Measurements from ENCODE around the gene PMM2. TPM values are rescaled to one million over a fixed set of nuclear protein-coding genes. Genes with fewer than 3 reads are reported as not detected.

The PMM2 gene
- total and polyA plus RNA-seq, 9 of the 15 experiments (the other 6 are each of a cell fraction or from before 2014, with no cell fraction given): 5.6 to 42.7 (median 25.9) TPM

- TF ChIP-seq ZNF407 (IDR thresholded peaks at IDR 0.05; ENCODE audit: low read depth) (no peak), NFIX (CRISPR knock-in tag; IDR thresholded peaks at IDR 0.05; ENCODE audit: low read depth) (no peak), MAX (CRISPR knock-in tag; IDR thresholded peaks at IDR 0.05) (no peak), E2F8 (IDR thresholded peaks at IDR 0.05; ENCODE audit: low read depth, partially characterized antibody) (peak; percentile 41), MLX (CRISPR knock-in tag; conservative IDR thresholded peaks at IDR 0.05) (no peak), MAFF (IDR thresholded peaks at IDR 0.05; ENCODE audit: low read length) (no peak), NKRF (IDR thresholded peaks at IDR 0.05; ENCODE audit: borderline replicate concordance) (peak; percentile 22; the same call in 1 of the 2 replicates), NFXL1 (CRISPR knock-in tag; IDR thresholded peaks at IDR 0.05) (no peak), HCFC1 (IDR thresholded peaks at IDR 0.05; ENCODE audit: low read depth, low read length) (no peak), TAF7 (tag; IDR thresholded peaks at IDR 0.05) (no peak), ZBTB1 (CRISPR knock-in tag; IDR thresholded peaks at IDR 0.05; ENCODE audit: borderline replicate concordance, low read depth) (no peak)
These were observed 71.8 kb downstream of the PMM2 start (continued) for GRCh38 chr16:8869212-8869987.

All from K562 (cell line).